NCI-H146 treated with DMSO at 0.1 percent for 48 hours (cell line): ENCODE results near the gene TLN1.

ENCODE experiments used
- DNase-seq: peaks from one replicate; lab custom pipeline; 2025; ENCODE audit not compliant: unreplicated experiment; lab: John Stamatoyannopoulos, UW

TLN1 gene

GRCh38 chr9:35732185-35732799, at the start of gene TLN1, which contains the start of gene CREB3:
TLN1 (minus strand) TSS chr9:35732195; CDS start chr9:35725694, 6,501 bp downstream.
CREB3 (plus strand) TSS chr9:35732666; CDS start chr9:35732773, 107 bp downstream.
- peak; percentile 97 for DNase-seq

DNA sequence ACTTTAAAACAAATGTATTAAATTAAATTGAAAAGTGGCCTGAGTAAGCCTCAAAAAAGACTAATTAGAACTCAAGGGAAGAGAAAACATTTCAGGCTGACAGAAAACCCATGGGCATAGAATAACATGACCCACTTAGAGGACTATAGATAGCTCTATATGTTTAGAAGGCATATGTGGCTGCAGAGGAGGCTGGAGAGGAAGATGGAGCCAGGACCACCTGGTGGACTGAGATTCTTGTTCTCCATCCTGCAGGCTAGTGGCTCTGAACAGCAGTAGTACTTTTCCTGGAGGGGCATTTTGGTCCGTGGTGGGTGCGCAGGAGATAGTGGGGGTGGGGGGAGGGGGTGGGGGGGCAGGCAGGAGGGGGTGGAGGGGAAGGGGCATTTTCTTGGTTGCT, 49.1 kb upstream of the TLN1 start:
- no peak for DNase-seq

DNA sequence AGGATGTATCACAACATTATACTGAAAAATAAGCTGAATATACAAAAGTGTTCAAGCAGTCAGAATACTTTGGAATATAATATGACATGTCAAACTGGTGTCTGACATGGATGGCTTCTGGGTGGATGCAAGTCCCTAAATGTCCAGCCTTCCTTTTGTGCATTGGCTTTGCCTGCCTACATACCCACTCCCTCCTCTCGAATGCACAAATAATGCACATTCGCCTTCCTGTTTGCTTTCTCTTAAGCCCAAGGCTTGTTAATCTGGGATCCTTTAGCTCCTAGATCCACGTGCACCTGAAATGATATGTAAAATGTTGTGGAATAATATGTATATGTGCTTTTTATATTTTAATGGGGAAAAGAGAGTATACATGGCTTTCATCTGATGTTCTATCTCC, 46.5 kb upstream of the TLN1 start:
- no peak for DNase-seq

DNA sequence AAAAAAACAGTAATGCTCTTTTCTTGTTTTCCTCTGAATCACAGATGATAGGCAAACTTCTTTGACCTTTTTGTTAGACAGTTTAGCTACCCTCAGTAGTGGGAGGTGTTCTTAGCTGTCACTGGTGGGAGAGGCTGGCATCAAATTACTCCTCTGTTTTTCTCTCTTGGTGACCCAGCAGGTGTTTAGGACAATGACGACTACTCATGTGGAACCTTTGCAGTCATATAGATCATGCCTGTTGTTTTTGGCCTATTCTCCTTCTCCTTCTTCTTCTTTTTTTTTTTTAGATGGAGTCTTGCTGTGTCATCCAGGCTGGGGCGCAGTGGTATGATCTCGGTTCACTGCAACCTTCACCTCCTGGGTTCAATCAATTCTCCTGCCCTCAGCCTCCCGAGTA, 44.0 kb upstream of the TLN1 start:
- peak; percentile 98 for DNase-seq

DNA sequence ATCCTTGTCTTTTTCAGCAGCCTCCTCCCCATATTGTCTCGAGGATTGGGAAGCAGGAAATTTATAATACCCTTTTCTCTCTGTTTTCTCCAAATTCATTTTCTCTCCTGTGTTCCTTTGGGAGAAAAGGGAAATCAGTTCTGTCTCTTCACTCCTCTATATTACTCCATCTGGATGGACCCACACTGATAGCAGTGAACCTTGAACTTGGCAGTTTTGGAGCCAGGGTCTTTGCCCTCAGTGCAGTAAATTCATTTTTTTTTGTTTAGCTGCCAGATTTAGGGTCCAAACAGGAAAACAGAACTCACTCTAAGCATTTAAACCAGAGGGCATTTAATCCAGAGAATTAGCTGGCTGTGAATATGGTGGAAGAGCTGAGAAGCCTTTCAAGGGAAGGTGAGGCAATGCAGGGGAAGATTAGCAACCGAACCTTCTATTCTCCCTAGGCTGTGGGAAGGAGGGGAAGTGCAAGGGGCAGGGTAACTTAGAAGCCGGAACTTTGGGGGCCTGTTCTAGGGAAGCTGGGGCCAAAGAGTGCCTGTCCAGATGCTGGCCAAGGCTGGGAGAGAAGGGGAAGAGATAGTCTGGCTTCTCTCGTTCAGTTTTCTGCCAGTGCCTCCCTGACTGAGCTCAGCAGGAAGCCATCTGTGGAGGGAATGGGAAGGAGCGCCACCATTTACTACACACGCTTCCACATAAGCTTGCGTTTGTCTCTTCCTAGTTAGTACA, 43.1 kb upstream of the TLN1 start:
- DNase-seq: peak; percentile 61

- no peak for DNase-seq
These were observed 39.9 kb upstream of the TLN1 start for GRCh38 chr9:35771943-35772342.

GRCh38 chr9:35771534-35771933, 39.5 kb upstream of the TLN1 start:
- peak; percentile 59 for DNase-seq

DNA sequence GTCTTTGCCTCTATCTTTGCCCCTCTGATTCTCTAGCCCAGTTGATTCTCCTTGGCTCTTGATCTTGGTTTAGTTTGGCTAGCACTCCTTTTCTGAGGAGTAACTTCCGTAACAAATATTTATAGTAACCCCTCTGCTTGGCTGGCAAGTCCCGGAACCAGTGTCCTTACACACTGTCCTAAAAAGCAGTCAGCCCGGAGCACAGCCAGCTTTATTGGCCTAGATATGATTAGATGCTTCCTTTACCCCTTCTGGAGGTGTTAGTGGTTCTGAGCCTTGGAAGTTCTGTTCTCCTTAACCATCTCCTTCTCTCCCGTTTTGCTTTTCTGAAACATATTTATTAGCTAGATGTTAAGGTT, 39.1 kb upstream of the TLN1 start:
- no peak for DNase-seq

DNA sequence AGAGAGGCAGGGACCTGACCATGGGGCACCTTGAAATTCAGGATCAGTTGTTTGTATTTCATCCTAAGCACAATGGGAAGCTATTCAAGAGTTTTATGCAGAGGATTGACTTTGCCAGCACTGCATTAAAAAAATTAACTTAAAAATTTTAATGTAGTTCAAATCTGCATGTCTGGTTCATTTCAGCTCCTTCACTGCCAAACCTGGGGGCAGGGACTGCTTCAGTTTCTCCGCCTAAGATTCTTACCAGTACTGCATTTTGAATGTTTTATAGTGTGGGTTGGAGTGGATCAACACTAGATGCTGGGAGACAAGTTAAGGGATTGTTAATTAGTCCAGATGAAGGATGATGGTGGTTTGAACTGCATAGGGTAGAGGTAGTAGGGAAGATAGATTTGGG, 37.8 kb upstream of the TLN1 start:
- no peak for DNase-seq

DNA sequence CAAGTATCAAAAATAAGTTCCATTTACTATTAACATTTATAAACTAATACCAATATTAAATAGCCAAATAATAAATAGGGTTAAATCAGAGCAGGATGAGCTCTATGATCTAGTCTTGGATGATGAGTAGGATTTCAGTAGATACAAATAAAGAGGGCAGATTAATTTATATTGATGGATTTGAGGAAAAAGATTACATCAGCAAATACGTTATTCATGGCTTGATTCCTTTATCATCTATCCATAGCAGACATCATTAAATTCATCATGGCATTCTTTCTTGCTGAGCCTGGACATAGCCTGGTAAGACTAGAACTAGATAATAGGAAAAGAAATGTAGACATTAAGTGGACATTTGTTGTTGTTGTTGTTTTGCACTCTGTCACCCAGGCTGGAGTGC, 35.5 kb upstream of the TLN1 start:
- DNase-seq: no peak

DNA sequence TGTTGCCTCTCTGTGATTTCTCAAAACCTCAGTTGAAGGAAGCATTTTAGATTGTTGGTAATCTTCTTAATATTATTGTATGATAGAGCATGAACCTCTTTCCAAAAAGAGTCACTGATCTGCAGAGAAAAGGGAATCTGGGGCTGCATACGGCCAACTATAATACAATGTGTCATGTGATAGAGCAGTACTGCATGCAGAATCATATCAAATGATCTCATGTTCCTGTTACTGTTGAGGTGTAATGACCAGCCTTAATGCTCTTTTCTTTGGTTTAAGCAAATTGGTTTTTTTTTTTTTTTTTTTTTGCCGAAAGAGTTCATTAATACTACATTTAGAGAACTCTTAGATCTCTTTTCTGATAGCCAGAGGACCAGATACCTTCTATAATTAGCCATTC, 35.0 kb upstream of the TLN1 start:
- no peak for DNase-seq

DNA sequence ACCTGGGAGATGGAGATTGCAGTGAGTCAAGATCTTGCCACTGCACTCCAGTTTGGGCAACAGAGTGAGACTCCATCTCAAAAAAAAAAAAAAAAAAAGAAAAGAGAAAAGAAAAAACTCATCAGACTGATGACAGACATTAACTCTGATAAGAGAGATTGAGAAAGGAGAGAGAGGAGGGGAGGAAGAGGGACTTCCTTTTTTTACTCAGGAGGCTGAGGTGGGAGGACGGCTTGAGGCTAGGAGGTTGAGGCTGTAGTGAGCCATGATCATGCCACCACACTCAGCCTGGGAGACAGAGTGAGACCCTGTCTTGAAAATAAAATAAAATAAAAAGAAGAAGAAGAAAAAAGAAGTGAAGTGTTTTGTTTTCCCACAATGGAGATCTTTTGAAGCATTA, 31.8 kb upstream of the TLN1 start:
- DNase-seq: no peak

DNA sequence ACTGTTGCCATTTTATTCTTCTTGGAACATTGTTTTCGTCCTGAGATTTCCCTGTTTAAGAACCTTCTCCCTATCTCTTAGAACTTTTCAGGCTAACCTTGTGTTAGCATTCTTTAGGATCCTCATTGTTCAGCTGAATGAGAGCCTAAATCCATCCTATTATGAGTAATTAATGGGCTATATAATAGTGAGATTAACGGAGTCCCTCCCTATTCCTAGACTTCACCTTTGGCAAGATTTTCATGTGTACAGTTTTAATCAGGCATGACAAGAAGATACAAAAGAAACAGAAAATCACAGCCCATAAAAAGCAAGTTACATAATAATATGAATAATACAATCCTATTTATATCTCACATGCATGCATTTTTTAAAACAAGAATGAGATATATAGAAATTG, 31.2 kb upstream of the TLN1 start:
- DNase-seq: no peak

DNA sequence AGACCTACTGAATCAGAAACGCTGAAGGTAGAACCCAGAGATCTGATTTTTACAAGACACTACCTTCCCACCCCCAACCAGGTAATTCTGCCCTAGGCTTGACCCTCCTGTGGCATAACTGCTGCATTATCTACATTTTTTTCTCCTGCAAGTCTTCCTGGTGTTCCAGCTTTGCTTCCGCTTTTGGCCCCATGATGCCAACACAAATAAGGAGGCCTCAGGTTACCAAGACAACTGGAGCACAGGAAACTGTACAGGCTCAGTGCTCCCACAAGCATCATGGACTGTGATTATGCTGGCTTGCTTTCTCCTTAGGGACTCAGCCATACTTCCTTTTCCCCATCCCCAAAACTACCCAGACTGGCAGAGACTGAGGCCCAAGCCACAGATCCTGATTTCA, 28.7 kb upstream of the TLN1 start:
- peak; percentile 32 for DNase-seq

DNA sequence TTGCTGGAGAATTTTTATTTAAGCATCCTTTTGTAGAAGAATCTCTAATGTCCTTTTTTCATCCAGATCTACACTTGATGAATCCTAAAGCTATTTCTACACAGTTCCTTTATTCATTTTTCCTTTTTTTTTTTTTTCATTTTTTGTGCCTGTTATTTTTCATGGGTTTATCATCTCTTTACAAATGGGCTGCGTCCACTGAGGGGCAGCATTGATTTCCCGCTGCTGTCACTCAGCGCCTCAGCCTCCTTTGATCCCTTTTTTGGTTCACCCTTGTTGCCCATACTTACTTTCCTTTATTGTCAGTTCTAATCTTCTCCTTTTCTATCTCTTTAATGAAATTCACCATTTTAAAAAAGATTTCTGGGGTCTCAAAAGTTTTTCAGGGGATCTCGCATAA, 27.8 kb upstream of the TLN1 start:
- no peak for DNase-seq

- DNase-seq: no peak
These were observed 26.6 kb upstream of the TLN1 start for GRCh38 chr9:35758475-35759050.

DNA sequence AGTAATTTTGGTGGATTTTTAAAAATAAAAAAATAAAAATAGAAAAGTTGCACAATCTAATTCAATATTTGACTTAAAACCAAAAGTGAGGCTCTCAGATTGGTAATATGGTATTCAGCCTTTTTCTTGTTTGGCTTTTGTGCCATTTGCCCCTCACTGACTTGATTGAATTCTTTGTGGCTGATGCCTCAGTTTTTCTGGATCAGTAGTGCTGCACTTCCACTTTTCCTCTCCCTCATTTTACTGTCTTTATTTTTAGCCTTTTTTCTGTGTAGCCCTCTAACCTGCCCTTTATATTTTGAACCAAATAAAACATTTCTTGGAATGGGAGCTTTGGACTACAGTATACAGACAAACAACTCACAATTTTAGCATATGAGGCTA, 25.9 kb upstream of the TLN1 start:
- DNase-seq: no peak

DNA sequence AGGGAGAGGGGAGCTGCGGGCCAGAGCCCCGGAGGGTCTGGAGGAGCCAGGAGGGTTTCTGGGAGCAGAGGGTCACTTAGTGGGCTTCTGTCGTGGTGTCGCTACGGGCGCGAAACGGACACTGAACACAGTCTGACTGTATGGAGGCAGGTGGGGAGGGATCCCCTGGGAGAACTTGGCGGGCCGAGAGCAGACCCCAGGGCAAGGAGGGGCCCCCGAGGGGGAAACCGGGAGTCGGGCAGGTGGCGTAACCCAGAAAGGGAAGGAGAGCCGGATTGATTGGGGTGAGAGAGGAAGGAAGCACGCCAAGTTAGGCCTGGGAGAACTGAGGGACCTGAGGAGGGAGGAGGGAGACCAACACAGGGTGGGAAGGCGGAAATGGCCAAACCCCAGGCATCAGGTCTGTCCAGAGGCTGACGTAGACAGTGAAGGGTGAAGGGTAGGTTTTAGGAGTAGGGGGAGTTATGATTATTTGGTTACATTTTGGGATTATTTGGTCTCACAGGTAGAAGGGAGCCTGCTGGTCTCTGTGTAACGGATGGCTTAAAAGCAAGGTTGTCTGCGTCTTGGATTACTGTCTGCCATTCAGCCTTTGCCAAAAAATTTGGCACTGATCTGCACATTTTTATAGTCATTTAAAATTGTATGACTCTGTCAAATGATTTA, 25.4 kb upstream of the TLN1 start:
- DNase-seq: peak; percentile 60

- peak; percentile 67 for DNase-seq
These were observed 24.6 kb upstream of the TLN1 start for GRCh38 chr9:35756275-35757225.

DNA sequence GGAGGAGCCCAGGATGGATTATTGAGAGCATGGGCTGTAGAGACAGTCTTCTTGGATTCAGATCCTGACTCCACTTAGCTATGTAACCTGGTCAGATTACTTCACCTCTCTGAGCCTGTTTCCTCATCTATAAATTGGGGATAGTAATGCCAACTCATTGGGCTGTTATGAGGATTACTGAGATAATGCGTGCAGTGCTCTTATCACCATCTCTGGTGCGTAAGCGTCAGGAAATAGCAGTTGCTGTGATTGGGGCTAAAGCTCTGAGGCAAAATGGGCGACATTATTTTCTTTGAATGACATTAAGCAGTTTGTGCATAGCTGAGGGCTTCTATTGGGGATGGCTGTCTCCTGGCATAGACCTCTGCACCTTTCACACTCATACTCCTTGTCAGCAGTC, 23.1 kb upstream of the TLN1 start:
- no peak for DNase-seq

DNA sequence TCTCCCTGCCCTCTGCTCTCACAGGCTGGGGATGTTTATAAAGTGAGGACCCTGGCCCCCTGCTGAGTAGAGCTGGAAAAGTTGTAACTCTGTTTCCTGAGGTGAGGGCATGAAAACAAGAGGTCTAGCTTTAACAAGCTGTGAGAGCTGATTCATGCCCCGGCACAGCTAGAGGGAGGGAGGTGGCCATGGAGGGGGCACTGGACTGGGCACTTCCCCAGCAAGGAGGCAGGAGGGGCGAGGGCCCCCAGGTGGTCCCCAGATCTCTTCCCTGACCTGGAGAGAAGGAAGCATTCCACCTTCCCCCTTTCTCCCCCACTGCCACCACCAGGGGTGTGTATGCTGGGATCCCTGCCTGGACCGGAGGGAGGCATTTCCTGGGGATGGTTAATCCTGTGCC, 22.3 kb upstream of the TLN1 start, which contains the start of gene MSMP:
Gene MSMP (minus strand): TSS at position 13 of the 400 bp plus-strand sequence. CDS start 147 bp downstream, outside the sequence.
- no peak for DNase-seq
